CD4-positive, alpha-beta T cell (primary cell): ENCODE results near the gene C2orf49. TPM values are rescaled to one million over a fixed set of nuclear protein-coding genes. Genes with fewer than 3 reads are reported as not detected.

Experiments
- ATAC-seq: fragments of 200-7000 bp; cut with Tn5 transposase; one replicate; pipeline ENCODE4 v1.10.0; 2022; ENCODE audit warnings: mild to moderate bottlenecking; ENCODE audit not compliant: poor library complexity
- CTCF ChIA-PET: fragments of 350-600 bp; sonication (Branson Sonifier 250); formaldehyde crosslinking; loops from one replicate; lab custom pipeline; 2021; ENCODE audit warnings: antibody characterized with exemption, inconsistent platforms; lab: Charles Lee
- POLR2A ChIA-PET: fragments of 350-600 bp; sonication (Branson Sonifier 250); formaldehyde crosslinking; loops from one replicate; lab custom pipeline; 2021; ENCODE audit warnings: antibody characterized with exemption, inconsistent platforms; lab: Charles Lee
- DNase-seq, 14 experiments: peaks; one replicate each; pipeline ENCODE4 v3.0.0-alpha.2; 2013 to 2020; ENCODE audit warnings: mixed read lengths in 2 of 14
- H3K27ac ChIP-seq, 2 donors: one replicate each; pipeline versions ENCODE4 v1.5.1 to v1.7.0; 2013; ENCODE audit warnings: low read length in 2 of 2, low read depth in 1 of 2, mild to moderate bottlenecking in 1 of 2
- H3K27me3 ChIP-seq, 2 experiments: 1 replicate in 1 of 2; 2 replicates in 1 of 2; pipeline versions ENCODE4 v1.6.1 to v1.7.0; 2013; ENCODE audit warnings: low read length in 2 of 2, control low read depth in 1 of 2, mild to moderate bottlenecking in 1 of 2, moderate library complexity in 1 of 2; ENCODE audit not compliant: insufficient read depth in 2 of 2, control insufficient read depth in 1 of 2
- H3K36me3 ChIP-seq: one replicate; pipeline ENCODE4 v1.6.1; 2013; ENCODE audit warnings: low read length, control low read depth; ENCODE audit not compliant: insufficient read depth
- H3K4me1 ChIP-seq: one replicate; pipeline ENCODE4 v1.6.1; 2013; ENCODE audit warnings: low read length, control low read depth; ENCODE audit not compliant: insufficient read depth
- H3K4me3 ChIP-seq: one replicate; pipeline ENCODE4 v1.5.1; 2013; ENCODE audit warnings: mild to moderate bottlenecking, low read length, moderate library complexity
- H3K9me3 ChIP-seq, 2 experiments: 1 replicate in 1 of 2; 2 replicates in 1 of 2; pipeline versions ENCODE4 v1.6.1 to v1.7.0; 2013; ENCODE audit warnings: low read length in 2 of 2, mild to moderate bottlenecking in 2 of 2, control low read depth in 1 of 2, moderate library complexity in 1 of 2; ENCODE audit not compliant: control insufficient read depth in 1 of 2, insufficient read depth in 1 of 2
- H3K27ac Mint-ChIP-seq: one replicate; pipeline ENCODE4 v1.8.0; 2020; ENCODE audit warnings: mixed read lengths
- H3K27me3 Mint-ChIP-seq: one replicate; pipeline ENCODE4 v1.8.0; 2021; ENCODE audit warnings: mixed read lengths
- H3K36me3 Mint-ChIP-seq: one replicate; pipeline ENCODE4 v1.8.0; 2021; ENCODE audit warnings: low read depth, mixed read lengths
- H3K4me1 Mint-ChIP-seq: one replicate; pipeline ENCODE4 v1.8.0; 2021; ENCODE audit warnings: low read depth, mixed read lengths
- H3K4me3 Mint-ChIP-seq: one replicate; pipeline ENCODE4 v1.8.0; 2020; ENCODE audit warnings: mild to moderate bottlenecking, mixed read lengths
- H3K9me3 Mint-ChIP-seq: one replicate; pipeline ENCODE4 v1.8.0; 2020; ENCODE audit warnings: mixed read lengths
- intact Hi-C, 2 experiments: fragments of 100-400 bp; cut with DNase I in 1 of 2; cut with micrococcal nuclease in 1 of 2; formaldehyde crosslinking; loops; one replicate each; pipeline versions ENCODE4 v1.15.1 to v1.9.0; 2023 to 2025; cut with DNase I, micrococcal nuclease
- total RNA-seq, 174 experiments: library from RNA in 2 of 174; stranded (reverse) in 2 of 174; gene quantifications; one replicate each; pipeline ENCODE4 v1.2.3 and lab custom pipeline; 2021 to 2026
- TF ChIP-seq, protein P1 (sequence below): fragments of 200-600 bp; IDR thresholded peaks from one replicate; pipeline ENCODE4 v1.8.0; 2022; ENCODE audit warnings: antibody characterized with exemption, mild to moderate bottlenecking

Gene C2orf49
- total RNA-seq, 2 experiments from 2014 or later, result 28.8 to 29.4 TPM

DNA sequence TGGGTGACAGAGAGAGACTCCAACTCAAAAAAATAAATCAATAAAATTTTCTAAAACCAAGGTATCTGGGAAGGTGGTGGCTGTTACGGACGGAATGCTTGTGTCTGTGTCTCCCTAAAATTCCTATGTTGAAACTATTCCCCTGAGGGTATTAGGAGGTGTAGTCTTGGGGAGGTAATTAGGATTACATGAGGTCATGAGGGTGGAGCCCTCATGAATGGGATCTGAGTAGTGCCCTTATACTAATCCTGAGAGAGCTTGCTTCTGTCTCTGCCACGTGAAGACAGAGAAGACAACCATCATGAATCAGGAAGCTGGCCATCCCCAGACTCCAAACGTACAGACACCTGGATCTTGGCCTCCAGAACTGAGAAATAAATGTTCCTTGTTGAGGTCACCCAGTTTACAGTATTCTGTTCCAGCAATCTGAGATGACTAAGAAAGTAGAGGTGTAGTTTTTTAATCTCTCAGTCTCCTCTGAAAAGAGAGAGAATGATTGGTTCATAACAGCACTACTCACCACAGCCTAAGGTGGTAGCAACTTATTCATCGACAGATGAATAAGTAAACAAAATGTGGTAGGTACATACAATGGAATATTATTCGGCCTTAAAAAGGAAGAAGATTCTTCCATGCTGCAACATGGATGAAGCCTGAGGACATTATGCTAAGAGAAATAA, 46.2 kb upstream of the C2orf49 start:
- H3K9me3 ChIP-seq, result no peaks in the 10 kb centered on the region
- ChIA-PET POLR2A (no interaction called here), CTCF (no interaction called here)
- no peaks in the 10 kb centered on the region for H3K4me1 ChIP-seq
- no peak for DNase-seq
- no peak overlapping the region for H3K27ac ChIP-seq
- TF ChIP-seq, protein P1, sequence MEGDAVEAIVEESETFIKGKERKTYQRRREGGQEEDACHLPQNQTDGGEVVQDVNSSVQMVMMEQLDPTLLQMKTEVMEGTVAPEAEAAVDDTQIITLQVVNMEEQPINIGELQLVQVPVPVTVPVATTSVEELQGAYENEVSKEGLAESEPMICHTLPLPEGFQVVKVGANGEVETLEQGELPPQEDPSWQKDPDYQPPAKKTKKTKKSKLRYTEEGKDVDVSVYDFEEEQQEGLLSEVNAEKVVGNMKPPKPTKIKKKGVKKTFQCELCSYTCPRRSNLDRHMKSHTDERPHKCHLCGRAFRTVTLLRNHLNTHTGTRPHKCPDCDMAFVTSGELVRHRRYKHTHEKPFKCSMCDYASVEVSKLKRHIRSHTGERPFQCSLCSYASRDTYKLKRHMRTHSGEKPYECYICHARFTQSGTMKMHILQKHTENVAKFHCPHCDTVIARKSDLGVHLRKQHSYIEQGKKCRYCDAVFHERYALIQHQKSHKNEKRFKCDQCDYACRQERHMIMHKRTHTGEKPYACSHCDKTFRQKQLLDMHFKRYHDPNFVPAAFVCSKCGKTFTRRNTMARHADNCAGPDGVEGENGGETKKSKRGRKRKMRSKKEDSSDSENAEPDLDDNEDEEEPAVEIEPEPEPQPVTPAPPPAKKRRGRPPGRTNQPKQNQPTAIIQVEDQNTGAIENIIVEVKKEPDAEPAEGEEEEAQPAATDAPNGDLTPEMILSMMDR, result no peak
- peaks cover 5% of the 10 kb centered on the region for H3K4me1 Mint-ChIP-seq
- H3K27ac Mint-ChIP-seq, result no peak overlapping the region
- H3K4me3 Mint-ChIP-seq, result no peak overlapping the region
- no peaks in the 10 kb centered on the region for H3K9me3 Mint-ChIP-seq
- H3K36me3 Mint-ChIP-seq, result peaks cover 95% of the 10 kb centered on the region
- H3K36me3 ChIP-seq, result peaks cover 63% of the 10 kb centered on the region
- no peaks in the 10 kb centered on the region for H3K27me3 Mint-ChIP-seq
- intact Hi-C loops, result no loop called here
- no peak overlapping the region for H3K4me3 ChIP-seq
- no peak for ATAC-seq
- no peaks in the 10 kb centered on the region for H3K27me3 ChIP-seq

DNA sequence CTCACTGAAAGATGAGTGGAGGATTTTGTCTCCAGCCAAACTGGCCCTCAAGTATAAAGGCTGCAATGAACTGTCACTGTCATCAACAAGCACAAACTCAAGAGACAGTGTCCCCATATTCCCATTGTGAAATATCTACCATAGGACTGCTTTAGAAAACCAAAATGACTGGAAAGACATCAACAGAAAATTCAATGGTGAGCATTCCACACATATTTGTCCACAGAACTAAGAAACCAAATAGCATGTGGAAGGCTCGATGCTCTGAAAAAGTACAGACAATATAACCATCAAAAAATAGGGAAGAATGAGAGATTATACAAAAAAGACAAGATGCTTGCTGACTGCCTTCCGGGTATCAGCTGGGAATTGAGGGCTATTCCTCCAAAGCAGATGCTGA, 45.4 kb upstream of the C2orf49 start:
- no peak for DNase-seq
- H3K27me3 ChIP-seq, result no peaks in the 10 kb centered on the region
- H3K4me1 Mint-ChIP-seq, result peaks cover 5% of the 10 kb centered on the region
- TF ChIP-seq, protein P1, result no peak
- H3K27me3 Mint-ChIP-seq, result no peaks in the 10 kb centered on the region
- no peak overlapping the region for H3K27ac Mint-ChIP-seq
- H3K36me3 Mint-ChIP-seq, result peaks cover 97% of the 10 kb centered on the region
- intact Hi-C loops, result no loop called here
- H3K9me3 ChIP-seq, result no peaks in the 10 kb centered on the region
- H3K36me3 ChIP-seq, result peaks cover 62% of the 10 kb centered on the region
- H3K4me1 ChIP-seq, result no peaks in the 10 kb centered on the region
- POLR2A ChIA-PET, result no interaction called here
- no peak overlapping the region for H3K4me3 Mint-ChIP-seq
- H3K27ac ChIP-seq, result no peak overlapping the region
- H3K9me3 Mint-ChIP-seq, result no peaks in the 10 kb centered on the region
- no peak overlapping the region for H3K4me3 ChIP-seq
- no peak for ATAC-seq
- CTCF ChIA-PET, result no interaction called here

DNA sequence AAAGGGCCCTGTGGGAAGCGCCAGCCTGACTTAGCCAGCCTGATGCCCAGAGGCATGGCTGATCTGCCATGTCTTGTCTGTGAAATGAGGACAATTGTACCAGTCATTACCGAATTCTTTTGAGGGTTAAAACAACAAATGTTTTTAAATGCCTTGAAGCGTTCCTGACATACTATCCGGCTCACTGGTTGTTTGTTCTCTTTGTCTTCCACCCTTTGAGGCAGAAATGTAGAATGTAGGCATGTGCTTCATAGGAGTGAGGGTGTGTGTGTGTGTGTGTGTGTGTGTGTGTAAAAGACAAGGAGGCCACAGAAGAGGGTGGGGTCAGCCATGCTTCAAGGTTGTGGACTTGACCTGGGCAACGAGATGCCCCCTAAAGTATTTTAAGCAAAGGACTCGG, 43.3 kb upstream of the C2orf49 start:
- peaks cover 5% of the 10 kb centered on the region for H3K4me1 Mint-ChIP-seq
- Histone ChIP-seq H3K36me3 (peaks cover 69% of the 10 kb centered on the region), H3K4me1 (no peaks in the 10 kb centered on the region), H3K27ac (no peak overlapping the region), H3K27me3 (no peaks in the 10 kb centered on the region), H3K9me3 (no peaks in the 10 kb centered on the region), H3K4me3 (no peak overlapping the region)
- no peak for DNase-seq
- intact Hi-C loops, result no loop called here
- ATAC-seq, result no peak
- TF ChIP-seq, protein P1, result no peak
- no peak overlapping the region for H3K27ac Mint-ChIP-seq
- POLR2A ChIA-PET, result no interaction called here
- H3K9me3 Mint-ChIP-seq, result no peaks in the 10 kb centered on the region
- H3K27me3 Mint-ChIP-seq, result no peaks in the 10 kb centered on the region
- H3K36me3 Mint-ChIP-seq, result peaks cover 96% of the 10 kb centered on the region
- no peak overlapping the region for H3K4me3 Mint-ChIP-seq
- CTCF ChIA-PET, result interaction anchor here (1.2 kb wide), 1 partner anchor 17 kb away, joined by 4 read pairs; no protein-coding TSS in a partner anchor
